Liver (tissue), 2 donors: ENCODE measurements around the gene ZFP64.
A peak's percentile ranks its signal among the peaks of the same experiment; 100 is the strongest.

Source experiments
- CTCF ChIP-seq: fragments of 150-350 bp; IDR thresholded peaks from 2 replicates; pipeline ENCODE4 v1.5.1; 2017; ENCODE audit warnings: improper control_type of control experiment, low read depth, low read length; ENCODE audit not compliant: missing input control
- REST ChIP-seq: IDR thresholded peaks from 2 replicates; pipeline ENCODE4 v1.6.1; 2016; ENCODE audit warnings: antibody characterized with exemption, mild to moderate bottlenecking
- donor health status: healthy.

GRCh38 chr20:52231230-52231746, 39.7 kb upstream of the ZFP64 start:
- TF ChIP-seq REST (peak; percentile 62), CTCF (no peak)
